GM23338 (cell line): Measurements from ENCODE around the gene TBCE. TPM values are rescaled to one million over a fixed set of nuclear protein-coding genes. Genes with fewer than 3 reads are reported as not detected.

Experiments used
- ATAC-seq: fragments of 200-7000 bp; cut with Tn5 transposase; 3 replicates; pipeline ENCODE4 v1.9.1; 2020
- DNase-seq: peaks from one replicate; pipeline ENCODE4 v3.0.0-alpha.2; 2015; ENCODE audit warnings: low spot score
- H2AFZ ChIP-seq: fragments of 200-600 bp; sonication (generic); 2 replicates; pipeline ENCODE4 v1.8.0; 2016; ENCODE audit warnings: antibody characterized with exemption, mild to moderate bottlenecking, moderate library complexity
- H3F3A ChIP-seq: fragments of 200-600 bp; sonication (generic); replicated peaks from 2 replicates; pipeline ENCODE4 v1.8.0; 2017; ENCODE audit warnings: antibody characterized with exemption, mixed run types, low read depth
- H3K27ac ChIP-seq: fragments of 200-600 bp; sonication (generic); 2 replicates; pipeline ENCODE4 v1.6.1; 2016; ENCODE audit warnings: low read depth
- H3K27me3 ChIP-seq: fragments of 200-600 bp; sonication (generic); 2 replicates; pipeline ENCODE4 v1.8.0; 2016; ENCODE audit warnings: mild to moderate bottlenecking, mixed run types, moderate library complexity; ENCODE audit not compliant: insufficient read depth
- H3K36me3 ChIP-seq: fragments of 200-600 bp; sonication (generic); 2 replicates; pipeline ENCODE4 v1.8.0; 2016; ENCODE audit warnings: mild to moderate bottlenecking; ENCODE audit not compliant: insufficient read depth
- H3K4me1 ChIP-seq: fragments of 200-600 bp; sonication (generic); 2 replicates; pipeline ENCODE4 v1.8.0; 2016; ENCODE audit warnings: mild to moderate bottlenecking, moderate library complexity; ENCODE audit not compliant: insufficient read depth
- H3K4me2 ChIP-seq: fragments of 200-600 bp; sonication (generic); 2 replicates; pipeline ENCODE4 v1.7.1; 2017; ENCODE audit warnings: mixed run types
- H3K4me3 ChIP-seq: fragments of 200-600 bp; sonication (generic); 2 replicates; pipeline ENCODE4 v1.6.1; 2016; ENCODE audit warnings: mixed run types
- H3K79me2 ChIP-seq: fragments of 200-600 bp; sonication (generic); replicated peaks from 2 replicates; pipeline ENCODE4 v1.8.0; 2017; ENCODE audit warnings: mild to moderate bottlenecking; ENCODE audit not compliant: insufficient read depth
- H3K9me2 ChIP-seq: fragments of 200-600 bp; sonication (generic); 2 replicates; pipeline ENCODE4 v1.8.0; 2017; ENCODE audit not compliant: insufficient read depth
- H4K20me1 ChIP-seq: fragments of 200-600 bp; sonication (generic); replicated peaks from 2 replicates; pipeline ENCODE4 v1.8.0; 2017; ENCODE audit warnings: mild to moderate bottlenecking; ENCODE audit not compliant: insufficient read depth
- H3K27ac Mint-ChIP-seq: 2 replicates; pipeline ENCODE4 v1.8.0; 2020; ENCODE audit warnings: inconsistent platforms, mild to moderate bottlenecking, moderate library complexity, mixed read lengths
- H3K27me3 Mint-ChIP-seq: 3 replicates; pipeline ENCODE4 v1.8.0; 2022; ENCODE audit warnings: low read depth, mild to moderate bottlenecking, moderate library complexity, mixed read lengths, inconsistent platforms; ENCODE audit not compliant: insufficient read depth, poor library complexity
- H3K36me3 Mint-ChIP-seq: 3 replicates; pipeline ENCODE4 v1.8.0; 2021; ENCODE audit warnings: low read depth, mild to moderate bottlenecking, inconsistent platforms, moderate library complexity, mixed read lengths
- H3K4me1 Mint-ChIP-seq: 3 replicates; pipeline ENCODE4 v1.8.0; 2020; ENCODE audit warnings: mild to moderate bottlenecking, inconsistent platforms, mixed read lengths
- H3K4me3 Mint-ChIP-seq: 3 replicates; pipeline ENCODE4 v1.8.0; 2021; ENCODE audit warnings: moderate library complexity, mild to moderate bottlenecking, inconsistent platforms, mixed read lengths
- H3K9me3 Mint-ChIP-seq: 3 replicates; pipeline ENCODE4 v1.8.0; 2020; ENCODE audit warnings: moderate library complexity, mild to moderate bottlenecking, inconsistent platforms, mixed read lengths
- CREB1 ChIP-seq: fragments of 250-450 bp; sonication (Bioruptor Pico); IDR thresholded peaks from 2 replicates; pipeline ENCODE4 v1.5.0; 2020; ENCODE audit warnings: low read depth, mild to moderate bottlenecking, moderate library complexity
- EZH2 ChIP-seq: fragments of 200-600 bp; sonication (generic); IDR thresholded peaks from one replicate; pipeline ENCODE4 v1.8.0; 2017; ENCODE audit warnings: antibody characterized with exemption, mild to moderate bottlenecking, low read depth; ENCODE audit not compliant: unreplicated experiment
- EZH2phosphoT487 ChIP-seq: fragments of 200-600 bp; sonication (generic); IDR thresholded peaks from one replicate; pipeline ENCODE4 v1.8.1; 2018; ENCODE audit warnings: antibody characterized with exemption; ENCODE audit not compliant: unreplicated experiment
- JUNB ChIP-seq: IDR thresholded peaks from one replicate; pipeline ENCODE4 v1.6.1; 2016; ENCODE audit warnings: antibody characterized with exemption; ENCODE audit not compliant: unreplicated experiment
- NANOG ChIP-seq: IDR thresholded peaks from 2 replicates; pipeline ENCODE4 v1.6.1; 2016; ENCODE audit warnings: antibody characterized with exemption, borderline replicate concordance
- POLR2AphosphoS5 ChIP-seq: IDR thresholded peaks from 2 replicates; pipeline ENCODE4 v1.6.1; 2016; ENCODE audit warnings: antibody characterized with exemption, low read depth
- STAT1 ChIP-seq: IDR thresholded peaks from one replicate; pipeline ENCODE4 v1.6.1; 2016; ENCODE audit warnings: antibody characterized with exemption; ENCODE audit not compliant: unreplicated experiment
- ZNF114 ChIP-seq: fragments of 250-450 bp; sonication (Bioruptor Pico); IDR thresholded peaks from 2 replicates; pipeline ENCODE4 v1.5.0; 2020; ENCODE audit warnings: mild to moderate bottlenecking, moderate library complexity
- ZNF331 ChIP-seq: fragments of 250-450 bp; sonication (Bioruptor Pico); IDR thresholded peaks from 2 replicates; pipeline ENCODE4 v1.5.0; 2020; ENCODE audit warnings: low read depth, mild to moderate bottlenecking, moderate library complexity
- polyA plus RNA-seq: library from polyadenylated mRNA; unstranded; fragments of >200 nt; fragmentation: Nextera tagmentation; extraction: Ambion mirVana; gene quantifications from 2 replicates; pipeline ENCODE4 v1.2.1, GENCODE V29; 2016
- total RNA-seq: library from RNA; depleted of rRNA; stranded (reverse); fragments of >200 nt; shearing (Covaris generic); gene quantifications from 2 replicates; pipeline ENCODE4 v1.2.3, GENCODE V29; 2014
- TF ChIP-seq, protein P1 (sequence below): IDR thresholded peaks from one replicate; pipeline ENCODE4 v1.6.1; 2018; ENCODE audit warnings: antibody characterized with exemption; ENCODE audit not compliant: unreplicated experiment
- TF ChIP-seq, protein P2 (sequence below): IDR thresholded peaks from 2 replicates; pipeline ENCODE4 v1.6.1; 2016; ENCODE audit warnings: antibody characterized with exemption
- TF ChIP-seq, protein P3 (sequence below), 2 experiments: fragments of 200-600 bp in 1 of 2; sonication (generic) in 1 of 2; conservative IDR thresholded peaks; 2 replicates each; pipeline versions ENCODE4 v1.5.1 to v1.6.1; 2016 to 2017; ENCODE audit warnings: antibody characterized with exemption in 2 of 2, low read depth in 2 of 2, mild to moderate bottlenecking in 2 of 2, moderate library complexity in 1 of 2
- TF ChIP-seq, protein P4 (sequence below): fragments of 250-450 bp; sonication (Bioruptor Pico); IDR thresholded peaks from 2 replicates; pipeline ENCODE4 v1.5.0; 2020; ENCODE audit warnings: mild to moderate bottlenecking, moderate library complexity

Gene TBCE
- total and polyA plus RNA-seq, 2 experiments from 2014 or later, result 42.7 to 64.8 TPM

DNA sequence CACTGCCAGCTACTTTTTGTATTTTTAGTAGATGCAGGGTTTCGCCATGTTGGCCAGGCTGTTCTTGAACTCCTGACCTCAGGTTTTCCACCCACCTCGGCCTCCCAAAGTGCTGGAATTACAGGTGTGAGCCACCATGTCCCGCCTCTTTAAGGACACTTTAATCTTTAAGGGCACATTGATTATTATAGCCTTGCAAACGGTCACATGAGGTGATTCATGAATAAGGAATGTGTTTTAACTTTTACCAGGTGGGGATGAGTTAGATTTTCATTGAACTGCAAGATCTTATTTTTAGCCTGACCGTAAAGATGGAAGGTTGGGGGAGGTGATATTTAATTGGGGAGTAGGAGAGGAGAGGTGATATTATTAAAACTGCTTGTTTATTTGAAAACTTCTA is 61.9 kb downstream of the TBCE start:
- H3K4me2 ChIP-seq, result no peak overlapping the region
- TF ChIP-seq CREB1 (CRISPR knock-in tag) (no peak), EZH2 (no peak), JUNB (no peak), POLR2AphosphoS5 (no peak), ZNF114 (CRISPR knock-in tag) (no peak), STAT1 (no peak), ZNF331 (CRISPR knock-in tag) (no peak), EZH2phosphoT487 (no peak), NANOG (no peak)
- TF ChIP-seq, protein P1, sequence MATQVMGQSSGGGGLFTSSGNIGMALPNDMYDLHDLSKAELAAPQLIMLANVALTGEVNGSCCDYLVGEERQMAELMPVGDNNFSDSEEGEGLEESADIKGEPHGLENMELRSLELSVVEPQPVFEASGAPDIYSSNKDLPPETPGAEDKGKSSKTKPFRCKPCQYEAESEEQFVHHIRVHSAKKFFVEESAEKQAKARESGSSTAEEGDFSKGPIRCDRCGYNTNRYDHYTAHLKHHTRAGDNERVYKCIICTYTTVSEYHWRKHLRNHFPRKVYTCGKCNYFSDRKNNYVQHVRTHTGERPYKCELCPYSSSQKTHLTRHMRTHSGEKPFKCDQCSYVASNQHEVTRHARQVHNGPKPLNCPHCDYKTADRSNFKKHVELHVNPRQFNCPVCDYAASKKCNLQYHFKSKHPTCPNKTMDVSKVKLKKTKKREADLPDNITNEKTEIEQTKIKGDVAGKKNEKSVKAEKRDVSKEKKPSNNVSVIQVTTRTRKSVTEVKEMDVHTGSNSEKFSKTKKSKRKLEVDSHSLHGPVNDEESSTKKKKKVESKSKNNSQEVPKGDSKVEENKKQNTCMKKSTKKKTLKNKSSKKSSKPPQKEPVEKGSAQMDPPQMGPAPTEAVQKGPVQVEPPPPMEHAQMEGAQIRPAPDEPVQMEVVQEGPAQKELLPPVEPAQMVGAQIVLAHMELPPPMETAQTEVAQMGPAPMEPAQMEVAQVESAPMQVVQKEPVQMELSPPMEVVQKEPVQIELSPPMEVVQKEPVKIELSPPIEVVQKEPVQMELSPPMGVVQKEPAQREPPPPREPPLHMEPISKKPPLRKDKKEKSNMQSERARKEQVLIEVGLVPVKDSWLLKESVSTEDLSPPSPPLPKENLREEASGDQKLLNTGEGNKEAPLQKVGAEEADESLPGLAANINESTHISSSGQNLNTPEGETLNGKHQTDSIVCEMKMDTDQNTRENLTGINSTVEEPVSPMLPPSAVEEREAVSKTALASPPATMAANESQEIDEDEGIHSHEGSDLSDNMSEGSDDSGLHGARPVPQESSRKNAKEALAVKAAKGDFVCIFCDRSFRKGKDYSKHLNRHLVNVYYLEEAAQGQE, result no peak
- TF ChIP-seq, protein P2, sequence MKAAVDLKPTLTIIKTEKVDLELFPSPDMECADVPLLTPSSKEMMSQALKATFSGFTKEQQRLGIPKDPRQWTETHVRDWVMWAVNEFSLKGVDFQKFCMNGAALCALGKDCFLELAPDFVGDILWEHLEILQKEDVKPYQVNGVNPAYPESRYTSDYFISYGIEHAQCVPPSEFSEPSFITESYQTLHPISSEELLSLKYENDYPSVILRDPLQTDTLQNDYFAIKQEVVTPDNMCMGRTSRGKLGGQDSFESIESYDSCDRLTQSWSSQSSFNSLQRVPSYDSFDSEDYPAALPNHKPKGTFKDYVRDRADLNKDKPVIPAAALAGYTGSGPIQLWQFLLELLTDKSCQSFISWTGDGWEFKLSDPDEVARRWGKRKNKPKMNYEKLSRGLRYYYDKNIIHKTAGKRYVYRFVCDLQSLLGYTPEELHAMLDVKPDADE, result no peak
- TF ChIP-seq, protein P3, sequence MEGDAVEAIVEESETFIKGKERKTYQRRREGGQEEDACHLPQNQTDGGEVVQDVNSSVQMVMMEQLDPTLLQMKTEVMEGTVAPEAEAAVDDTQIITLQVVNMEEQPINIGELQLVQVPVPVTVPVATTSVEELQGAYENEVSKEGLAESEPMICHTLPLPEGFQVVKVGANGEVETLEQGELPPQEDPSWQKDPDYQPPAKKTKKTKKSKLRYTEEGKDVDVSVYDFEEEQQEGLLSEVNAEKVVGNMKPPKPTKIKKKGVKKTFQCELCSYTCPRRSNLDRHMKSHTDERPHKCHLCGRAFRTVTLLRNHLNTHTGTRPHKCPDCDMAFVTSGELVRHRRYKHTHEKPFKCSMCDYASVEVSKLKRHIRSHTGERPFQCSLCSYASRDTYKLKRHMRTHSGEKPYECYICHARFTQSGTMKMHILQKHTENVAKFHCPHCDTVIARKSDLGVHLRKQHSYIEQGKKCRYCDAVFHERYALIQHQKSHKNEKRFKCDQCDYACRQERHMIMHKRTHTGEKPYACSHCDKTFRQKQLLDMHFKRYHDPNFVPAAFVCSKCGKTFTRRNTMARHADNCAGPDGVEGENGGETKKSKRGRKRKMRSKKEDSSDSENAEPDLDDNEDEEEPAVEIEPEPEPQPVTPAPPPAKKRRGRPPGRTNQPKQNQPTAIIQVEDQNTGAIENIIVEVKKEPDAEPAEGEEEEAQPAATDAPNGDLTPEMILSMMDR (conservative IDR thresholded peaks at IDR 0.05; ENCODE audit: low read depth in 2 of 2), result no peak
- TF ChIP-seq, protein P4, sequence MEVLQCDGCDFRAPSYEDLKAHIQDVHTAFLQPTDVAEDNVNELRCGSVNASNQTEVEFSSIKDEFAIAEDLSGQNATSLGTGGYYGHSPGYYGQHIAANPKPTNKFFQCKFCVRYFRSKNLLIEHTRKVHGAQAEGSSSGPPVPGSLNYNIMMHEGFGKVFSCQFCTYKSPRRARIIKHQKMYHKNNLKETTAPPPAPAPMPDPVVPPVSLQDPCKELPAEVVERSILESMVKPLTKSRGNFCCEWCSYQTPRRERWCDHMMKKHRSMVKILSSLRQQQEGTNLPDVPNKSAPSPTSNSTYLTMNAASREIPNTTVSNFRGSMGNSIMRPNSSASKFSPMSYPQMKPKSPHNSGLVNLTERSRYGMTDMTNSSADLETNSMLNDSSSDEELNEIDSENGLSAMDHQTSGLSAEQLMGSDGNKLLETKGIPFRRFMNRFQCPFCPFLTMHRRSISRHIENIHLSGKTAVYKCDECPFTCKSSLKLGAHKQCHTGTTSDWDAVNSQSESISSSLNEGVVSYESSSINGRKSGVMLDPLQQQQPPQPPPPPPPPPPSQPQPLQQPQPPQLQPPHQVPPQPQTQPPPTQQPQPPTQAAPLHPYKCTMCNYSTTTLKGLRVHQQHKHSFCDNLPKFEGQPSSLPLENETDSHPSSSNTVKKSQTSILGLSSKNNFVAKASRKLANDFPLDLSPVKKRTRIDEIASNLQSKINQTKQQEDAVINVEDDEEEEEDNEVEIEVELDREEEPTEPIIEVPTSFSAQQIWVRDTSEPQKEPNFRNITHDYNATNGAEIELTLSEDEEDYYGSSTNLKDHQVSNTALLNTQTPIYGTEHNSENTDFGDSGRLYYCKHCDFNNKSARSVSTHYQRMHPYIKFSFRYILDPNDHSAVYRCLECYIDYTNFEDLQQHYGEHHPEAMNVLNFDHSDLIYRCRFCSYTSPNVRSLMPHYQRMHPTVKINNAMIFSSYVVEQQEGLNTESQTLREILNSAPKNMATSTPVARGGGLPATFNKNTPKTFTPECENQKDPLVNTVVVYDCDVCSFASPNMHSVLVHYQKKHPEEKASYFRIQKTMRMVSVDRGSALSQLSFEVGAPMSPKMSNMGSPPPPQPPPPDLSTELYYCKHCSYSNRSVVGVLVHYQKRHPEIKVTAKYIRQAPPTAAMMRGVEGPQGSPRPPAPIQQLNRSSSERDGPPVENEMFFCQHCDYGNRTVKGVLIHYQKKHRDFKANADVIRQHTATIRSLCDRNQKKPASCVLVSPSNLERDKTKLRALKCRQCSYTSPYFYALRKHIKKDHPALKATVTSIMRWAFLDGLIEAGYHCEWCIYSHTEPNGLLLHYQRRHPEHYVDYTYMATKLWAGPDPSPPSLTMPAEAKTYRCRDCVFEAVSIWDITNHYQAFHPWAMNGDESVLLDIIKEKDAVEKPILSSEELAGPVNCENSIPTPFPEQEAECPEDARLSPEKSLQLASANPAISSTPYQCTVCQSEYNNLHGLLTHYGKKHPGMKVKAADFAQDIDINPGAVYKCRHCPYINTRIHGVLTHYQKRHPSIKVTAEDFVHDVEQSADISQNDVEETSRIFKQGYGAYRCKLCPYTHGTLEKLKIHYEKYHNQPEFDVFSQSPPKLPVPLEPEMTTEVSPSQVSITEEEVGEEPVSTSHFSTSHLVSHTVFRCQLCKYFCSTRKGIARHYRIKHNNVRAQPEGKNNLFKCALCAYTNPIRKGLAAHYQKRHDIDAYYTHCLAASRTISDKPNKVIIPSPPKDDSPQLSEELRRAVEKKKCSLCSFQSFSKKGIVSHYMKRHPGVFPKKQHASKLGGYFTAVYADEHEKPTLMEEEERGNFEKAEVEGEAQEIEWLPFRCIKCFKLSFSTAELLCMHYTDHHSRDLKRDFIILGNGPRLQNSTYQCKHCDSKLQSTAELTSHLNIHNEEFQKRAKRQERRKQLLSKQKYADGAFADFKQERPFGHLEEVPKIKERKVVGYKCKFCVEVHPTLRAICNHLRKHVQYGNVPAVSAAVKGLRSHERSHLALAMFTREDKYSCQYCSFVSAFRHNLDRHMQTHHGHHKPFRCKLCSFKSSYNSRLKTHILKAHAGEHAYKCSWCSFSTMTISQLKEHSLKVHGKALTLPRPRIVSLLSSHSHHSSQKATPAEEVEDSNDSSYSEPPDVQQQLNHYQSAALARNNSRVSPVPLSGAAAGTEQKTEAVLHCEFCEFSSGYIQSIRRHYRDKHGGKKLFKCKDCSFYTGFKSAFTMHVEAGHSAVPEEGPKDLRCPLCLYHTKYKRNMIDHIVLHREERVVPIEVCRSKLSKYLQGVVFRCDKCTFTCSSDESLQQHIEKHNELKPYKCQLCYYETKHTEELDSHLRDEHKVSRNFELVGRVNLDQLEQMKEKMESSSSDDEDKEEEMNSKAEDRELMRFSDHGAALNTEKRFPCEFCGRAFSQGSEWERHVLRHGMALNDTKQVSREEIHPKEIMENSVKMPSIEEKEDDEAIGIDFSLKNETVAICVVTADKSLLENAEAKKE, result no peak
- H4K20me1 ChIP-seq, result no peaks in the 10 kb centered on the region
- no peaks in the 10 kb centered on the region; the same call in 2 of the 3 replicates for H3K4me1 Mint-ChIP-seq
- no peaks in the 10 kb centered on the region for H3K9me3 Mint-ChIP-seq
- H3K79me2 ChIP-seq, result 0 out of 2 replicates have a peak, but pooled peaks cover 3% of the 10 kb centered on the region
- H3K27me3 ChIP-seq, result no peaks in the 10 kb centered on the region
- H3K27ac Mint-ChIP-seq, result no peak overlapping the region
- no peaks in the 10 kb centered on the region for H3F3A ChIP-seq
- H3K4me3 Mint-ChIP-seq, result no peak overlapping the region
- no peaks in the 10 kb centered on the region for H3K27me3 Mint-ChIP-seq
- H3K4me1 ChIP-seq, result no peaks in the 10 kb centered on the region
- H2AFZ ChIP-seq, result no peak overlapping the region
- no peaks in the 10 kb centered on the region for H3K9me2 ChIP-seq
- H3K36me3 Mint-ChIP-seq, result peaks cover 6% of the 10 kb centered on the region; the same call in 2 of the 3 replicates
- H3K27ac ChIP-seq, result no peak overlapping the region
- no peak for DNase-seq
- no peak for ATAC-seq
- H3K4me3 ChIP-seq, result no peak overlapping the region
- no peaks in the 10 kb centered on the region for H3K36me3 ChIP-seq
